B cell (primary cell): Measurements from ENCODE around the gene HOMEZ. TPM values are rescaled to one million over a fixed set of nuclear protein-coding genes. Genes with fewer than 3 reads are reported as not detected.
"Not testable (repeated sequence)": the region's sequence is repeated elsewhere in the genome, so short reads cannot be mapped to it uniquely, and the experiment has no call there.

Experiments
- ATAC-seq: fragments of 200-7000 bp; cut with Tn5 transposase; one replicate; pipeline ENCODE4 v1.10.0; 2021; ENCODE audit warnings: low read depth, mild to moderate bottlenecking, moderate number of reproducible peaks, moderate library complexity
- CTCF ChIA-PET: fragments of 350-600 bp; sonication (Branson Sonifier 250); formaldehyde crosslinking; loops from one replicate; lab custom pipeline; 2021; ENCODE audit warnings: antibody characterized with exemption, inconsistent platforms; lab: Charles Lee
- POLR2A ChIA-PET: fragments of 350-600 bp; sonication (Branson Sonifier 250); formaldehyde crosslinking; loops from one replicate; lab custom pipeline; 2021; ENCODE audit warnings: antibody characterized with exemption; lab: Charles Lee
- DNase-seq: peaks from one replicate; pipeline ENCODE4 v3.0.0; 2013
- H2AFZ ChIP-seq: 2 replicates; pipeline ENCODE4 v1.6.1; 2012; ENCODE audit warnings: mild to moderate bottlenecking, low read depth, low read length; ENCODE audit not compliant: insufficient read depth, poor library complexity, severe bottlenecking
- H3K27ac ChIP-seq, 2 donors: 1 replicate in 1 of 2; 2 replicates in 1 of 2; pipeline ENCODE4 v1.5.1; 2012 to 2013; ENCODE audit warnings: low read length in 2 of 2, mild to moderate bottlenecking in 2 of 2, moderate library complexity in 1 of 2
- H3K27me3 ChIP-seq, 4 experiments: fragments of 200-600 bp in 1 of 4; sonication (generic) in 1 of 4; replicated peaks in 1 of 4; 1 replicate in 2 of 4; 2 replicates in 2 of 4; pipeline versions ENCODE4 v1.6.1 to v1.7.0; 2013 to 2016; ENCODE audit warnings: low read length in 3 of 4, mild to moderate bottlenecking in 2 of 4, mixed read lengths in 1 of 4, moderate library complexity in 1 of 4; ENCODE audit not compliant: insufficient read depth in 4 of 4, control insufficient read depth in 3 of 4; ENCODE audit errors: control extremely low read depth in 1 of 4
- H3K36me3 ChIP-seq, 2 experiments: replicated peaks in 1 of 2; 1 replicate in 1 of 2; 2 replicates in 1 of 2; pipeline versions ENCODE4 v1.6.1 to v1.7.1; 2013; ENCODE audit warnings: low read length in 1 of 2; ENCODE audit not compliant: insufficient read depth in 2 of 2, control insufficient read depth in 1 of 2; ENCODE audit errors: control extremely low read depth in 1 of 2, extremely low read depth in 1 of 2
- H3K4me1 ChIP-seq, 2 donors: fragments of 200-600 bp in 1 of 2; sonication (generic) in 1 of 2; 1 replicate in 1 of 2; 2 replicates in 1 of 2; pipeline versions ENCODE4 v1.5.1 to v1.6.1; 2013 to 2017; ENCODE audit warnings: low read length in 2 of 2; ENCODE audit not compliant: control insufficient read depth in 2 of 2, insufficient read depth in 2 of 2
- H3K4me2 ChIP-seq: replicated peaks from 2 replicates; pipeline ENCODE3; 2012; ENCODE audit warnings: mild to moderate bottlenecking, low read depth, low read length; ENCODE audit not compliant: poor library complexity, severe bottlenecking
- H3K4me3 ChIP-seq, 5 experiments: fragments of 200-600 bp in 1 of 5; sonication (generic) in 1 of 5; 1 replicate in 3 of 5; 2 replicates in 2 of 5; pipeline versions ENCODE4 v1.5.1 to v1.7.0; 2011 to 2016; ENCODE audit warnings: low read length in 4 of 5, mild to moderate bottlenecking in 4 of 5, low read depth in 2 of 5, control low read depth in 1 of 5, moderate library complexity in 1 of 5; ENCODE audit not compliant: insufficient read depth in 1 of 5; ENCODE audit errors: control extremely low read depth in 1 of 5, extremely low read depth in 1 of 5
- H3K79me2 ChIP-seq: fragments of 200-600 bp; sonication (generic); one replicate; pipeline ENCODE4 v1.6.0; 2016; ENCODE audit warnings: low read length; ENCODE audit not compliant: control insufficient read depth, insufficient read depth
- H3K9ac ChIP-seq: fragments of 200-600 bp; sonication (generic); 2 replicates; pipeline ENCODE4 v1.6.1; 2017; ENCODE audit warnings: mild to moderate bottlenecking, low read length, moderate library complexity
- H3K9me3 ChIP-seq, 3 donors: one replicate each; pipeline versions ENCODE4 v1.6.1 to v1.7.1; 2013; ENCODE audit warnings: low read length in 2 of 3; ENCODE audit not compliant: control insufficient read depth in 2 of 3, insufficient read depth in 1 of 3; ENCODE audit errors: control extremely low read depth in 1 of 3
- H4K20me1 ChIP-seq: 2 replicates; pipeline ENCODE4 v1.6.0; 2012; ENCODE audit warnings: mild to moderate bottlenecking, low read length; ENCODE audit not compliant: insufficient read depth, control insufficient read depth, poor library complexity, severe bottlenecking
- H3K27ac Mint-ChIP-seq: one replicate; pipeline ENCODE4 v1.8.0; 2021; ENCODE audit warnings: mixed read lengths
- H3K27me3 Mint-ChIP-seq: one replicate; pipeline ENCODE4 v1.8.0; 2021; ENCODE audit warnings: mixed read lengths
- H3K4me1 Mint-ChIP-seq: one replicate; pipeline ENCODE4 v1.8.0; 2021; ENCODE audit warnings: mixed read lengths
- H3K4me3 Mint-ChIP-seq: one replicate; pipeline ENCODE4 v1.8.0; 2021; ENCODE audit warnings: mixed read lengths
- H3K9me3 Mint-ChIP-seq: one replicate; pipeline ENCODE4 v1.8.0; 2022; ENCODE audit warnings: mixed read lengths; ENCODE audit not compliant: insufficient read depth
- CTCF ChIP-seq: fragments of 200-600 bp; IDR thresholded peaks from one replicate; pipeline ENCODE4 v1.8.0; 2022; ENCODE audit warnings: antibody characterized with exemption, mild to moderate bottlenecking
- EZH2 ChIP-seq: IDR thresholded peaks from 2 replicates; pipeline ENCODE4 v1.6.1; 2012; ENCODE audit warnings: borderline replicate concordance, low read depth, mild to moderate bottlenecking, moderate library complexity, low read length; ENCODE audit not compliant: insufficient read depth, poor library complexity, severe bottlenecking
- WGBS: methylation state at CpG from one replicate; pipeline ENCODE4 v1.1.5; 2013; ENCODE audit warnings: missing lambda C conversion rate; ENCODE audit not compliant: insufficient coverage; 5-methylcytosine and 5-hydroxymethylcytosine counted together
- intact Hi-C: fragments of 100-400 bp; cut with micrococcal nuclease; formaldehyde crosslinking; loops from one replicate; pipeline ENCODE4 v1.10.0; 2022
- polyA plus RNA-seq: library from polyadenylated mRNA; depleted of rRNA; stranded (reverse); fragments of >200 nt; gene quantifications from 2 replicates; pipeline ENCODE4 v1.2.3, GENCODE V29; 2012
- total RNA-seq, 2 donors: library from RNA; stranded (reverse); fragments of 120-200 nt in 1 of 2; gene quantifications; 1 replicate in 1 of 2; 2 replicates in 1 of 2; pipeline versions ENCODE4 v1.2.3 to v1.2.4, GENCODE V29; 2013 to 2022

HOMEZ gene
- total and polyA plus RNA-seq, 2 donors (not counting 1 experiment from before 2014, with no cell fraction given): 4.2 to 15.5 TPM

GRCh38 chr14:23237772-23238594 lies 47.9 kb downstream of the HOMEZ start, which contains the start of gene RNF212B:
Gene RNF212B (plus strand): TSS chr14:23237936. CDS start chr14:23240346, 2,410 bp downstream.
- CTCF ChIA-PET: no interaction called here
- POLR2A ChIA-PET: no interaction called here

DNA sequence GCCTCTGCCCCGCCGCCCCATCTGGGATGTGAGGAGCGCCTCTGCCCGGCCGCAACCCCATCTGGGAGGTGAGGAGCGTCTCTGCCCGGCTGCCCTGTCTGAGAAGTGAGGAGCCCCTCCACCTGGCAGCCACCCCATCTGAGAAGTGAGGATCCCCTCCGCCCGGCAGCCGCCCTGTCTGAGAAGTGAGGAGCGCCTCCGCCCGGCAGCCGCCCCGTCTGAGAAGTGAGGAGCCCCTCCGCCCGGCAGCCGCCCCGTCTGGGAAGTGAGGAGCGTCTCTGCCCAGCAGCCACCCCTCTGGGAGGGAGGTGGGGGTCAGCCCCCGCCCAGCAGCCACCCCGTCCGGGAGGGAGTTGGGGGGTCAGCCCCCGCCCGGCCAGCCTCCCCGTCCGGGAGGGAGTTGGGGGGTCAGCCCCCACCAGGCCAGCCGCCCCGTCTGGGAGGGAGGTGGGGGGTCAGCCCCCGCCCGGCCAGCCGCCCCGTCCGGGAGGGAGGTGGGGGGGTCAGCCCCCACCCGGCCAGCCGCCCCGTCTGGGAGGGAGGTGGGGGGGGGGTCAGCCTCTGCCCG lies 53.6 kb downstream of the HOMEZ start:
- H4K20me1 ChIP-seq, H3K4me2 ChIP-seq, H3K27me3 Mint-ChIP-seq, CTCF ChIA-PET, H3K4me1 ChIP-seq, H2AFZ ChIP-seq, H3K27ac ChIP-seq, H3K27ac Mint-ChIP-seq, H3K9me3 Mint-ChIP-seq, ATAC-seq, intact Hi-C loops, H3K9ac ChIP-seq, H3K79me2 ChIP-seq, H3K9me3 ChIP-seq, DNase-seq, H3K4me3 Mint-ChIP-seq, POLR2A ChIA-PET, H3K4me1 Mint-ChIP-seq, H3K4me3 ChIP-seq, H3K27me3 ChIP-seq, H3K36me3 ChIP-seq: not testable (repeated sequence)
- 97% methylated on average over 16 of the region's 38 CpGs for WGBS

More at GRCh38 chr14:23237772-23238594, 47.9 kb downstream of the HOMEZ start, which contains the start of gene RNF212B:
- Histone ChIP-seq H3K36me3 (no peaks in the 10 kb centered on the region), H4K20me1 (no peaks in the 10 kb centered on the region), H3K4me1 (peaks cover 8% of the 10 kb centered on the region in 2 donors), H3K9ac (peak within 1 kb of the TSS; percentile 20), H3K27me3 (peaks cover 0 to 16% (median 2%) of the 10 kb centered on the region in 4 experiments), H3K4me3 (peak within 1 kb of the TSS in 1 of 5 experiments; percentile 15), H3K9me3 (peaks cover 0 to 5% (median 0%) of the 10 kb centered on the region in 3 donors), H3K27ac (no peak within 1 kb of the TSS), H3K79me2 (no peaks in the 10 kb centered on the region), H3K4me2 (peak within 1 kb of the TSS; percentile 67), H2AFZ (peak within 1 kb of the TSS; percentile 32)
- Mint-ChIP-seq H3K27ac (no peak within 1 kb of the TSS), H3K4me1 (peaks cover 9% of the 10 kb centered on the region), H3K9me3 (no peaks in the 10 kb centered on the region), H3K4me3 (peak within 1 kb of the TSS; percentile 34), H3K27me3 (peaks cover 26% of the 10 kb centered on the region)
- ATAC-seq: peak; percentile 66
- intact Hi-C loops: no loop called here
- 26% methylated on average over 33 of the region's 39 CpGs for WGBS
- TF ChIP-seq EZH2 (no peak), CTCF (no peak)
- DNase-seq: peak; percentile 66
